Fibroblast of the conjunctiva (primary cell): ENCODE data around the gene ABR.
"Not testable (repeated sequence)": the region's sequence is repeated elsewhere in the genome, so short reads cannot be mapped to it uniquely, and the experiment has no call there.

Experiments
- DNase-seq: peaks from one replicate; pipeline ENCODE4 v3.0.0-alpha.2; 2010; ENCODE audit warnings: low read depth

Gene ABR

GRCh38 chr17:983921-984320 lies 195.9 kb downstream of the ABR start:
- DNase-seq: no peak

DNA sequence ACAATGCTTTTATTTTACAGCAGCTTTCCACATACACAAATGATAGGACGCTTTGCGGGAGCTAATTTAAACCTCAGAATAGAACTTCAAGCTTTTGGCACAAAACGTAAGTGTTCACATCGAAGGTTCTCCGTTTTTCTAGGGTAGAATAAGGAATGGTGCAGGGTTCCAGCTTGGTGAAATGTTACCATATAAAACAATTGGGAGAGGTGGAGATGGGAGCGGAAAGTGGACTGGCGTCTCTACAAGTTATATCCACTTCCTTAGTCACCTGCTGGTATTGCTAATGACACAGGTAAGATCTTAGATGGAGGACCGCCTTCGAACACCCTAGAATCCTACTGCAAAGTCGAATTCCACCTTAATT lies 198.5 kb downstream of the ABR start:
- DNase-seq: no peak

DNA sequence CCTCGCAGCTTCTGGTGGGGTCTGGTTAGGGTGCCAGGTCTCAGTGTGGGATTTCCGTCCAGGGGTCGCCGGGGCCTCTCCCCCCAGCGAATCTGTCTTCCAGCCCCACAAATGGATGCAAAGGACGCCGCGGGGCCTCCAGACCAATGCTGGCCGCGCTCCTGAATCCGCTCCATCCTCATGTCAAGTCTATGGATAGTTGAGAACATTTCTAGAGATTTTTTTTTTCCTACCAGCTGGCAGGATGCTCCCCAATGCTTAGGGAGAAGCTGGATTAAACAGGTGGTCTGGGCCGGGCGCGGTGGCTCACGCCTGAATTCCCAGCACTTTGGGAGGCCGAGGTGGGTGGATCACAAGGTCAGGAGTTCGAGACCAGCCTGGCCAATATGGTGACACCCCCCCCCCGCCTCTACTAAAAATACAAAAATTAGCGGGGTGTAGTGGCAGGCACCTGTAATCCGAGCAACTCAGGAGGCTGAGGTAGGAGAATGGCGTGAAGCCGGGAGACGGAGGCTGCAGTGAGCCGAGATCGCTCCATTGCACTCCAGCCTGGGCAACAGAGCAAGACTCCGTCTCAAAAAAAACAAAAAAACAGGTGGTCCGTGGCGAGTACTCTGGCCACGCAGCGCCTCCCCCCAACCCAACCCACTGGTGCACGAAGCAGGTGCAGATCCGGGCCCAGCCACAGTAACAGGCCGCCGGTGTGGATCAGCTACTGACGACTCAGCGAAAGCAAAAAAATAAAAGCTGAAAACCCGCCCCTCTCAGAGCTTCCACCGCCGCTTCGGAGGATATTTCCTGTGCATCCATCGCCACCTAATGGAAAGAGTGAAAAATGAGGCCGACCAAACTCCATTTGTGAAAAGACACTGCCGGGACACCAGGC lies 199.1 kb downstream of the ABR start:
- peak; percentile 72 for DNase-seq

GRCh38 chr17:979539-980405 lies 200.0 kb downstream of the ABR start, which contains the start of gene NXN:
Gene NXN, minus strand, starts transcription at chr17:979776.
- no peak for DNase-seq

GRCh38 chr17:979212-979538 lies 200.6 kb downstream of the ABR start:
- DNase-seq: no peak

GRCh38 chr17:978103-979093 lies 201.4 kb downstream of the ABR start:
- DNase-seq: no peak

DNA sequence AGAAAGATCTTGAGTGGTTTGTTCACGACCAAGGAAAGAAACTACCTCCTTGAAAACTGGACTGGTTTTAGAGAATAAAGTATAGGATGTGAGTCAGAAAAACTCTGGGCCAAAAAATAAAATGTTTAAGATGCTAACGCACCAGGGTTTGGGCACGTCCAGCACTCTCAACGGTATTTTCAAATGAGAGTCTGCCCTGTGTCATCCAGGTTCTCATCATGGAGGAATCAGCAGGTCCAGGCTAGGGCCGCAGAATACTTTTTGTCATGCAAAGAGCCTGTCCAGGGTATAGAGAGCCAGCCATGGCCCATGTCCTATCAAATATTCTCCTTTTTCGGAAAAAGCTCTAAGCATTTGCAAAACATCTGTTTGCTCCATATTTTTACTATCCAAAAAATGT lies 202.6 kb downstream of the ABR start:
- DNase-seq: no peak

DNA sequence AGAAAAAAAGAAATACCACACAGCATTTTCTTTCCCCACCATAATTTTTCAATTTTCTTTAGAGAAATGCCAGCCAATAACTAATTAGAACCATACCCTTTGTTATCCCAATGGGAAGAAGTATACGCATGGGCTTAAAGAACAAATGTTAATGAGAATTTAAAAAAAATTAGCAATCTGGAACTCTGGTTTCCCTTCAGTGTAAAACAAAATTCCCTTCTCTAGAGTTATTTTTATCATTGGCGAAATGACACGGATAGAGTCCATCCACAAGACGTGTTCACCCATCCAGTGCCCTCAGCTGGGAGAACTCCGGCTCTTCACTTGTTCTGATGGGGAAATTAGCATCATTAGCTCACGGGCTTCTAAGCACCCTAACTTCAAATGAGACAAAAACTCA lies 203.5 kb downstream of the ABR start:
- no peak for DNase-seq

- DNase-seq: no peak
Observed at GRCh38 chr17:975371-975915, 204.3 kb downstream of the ABR start.

DNA sequence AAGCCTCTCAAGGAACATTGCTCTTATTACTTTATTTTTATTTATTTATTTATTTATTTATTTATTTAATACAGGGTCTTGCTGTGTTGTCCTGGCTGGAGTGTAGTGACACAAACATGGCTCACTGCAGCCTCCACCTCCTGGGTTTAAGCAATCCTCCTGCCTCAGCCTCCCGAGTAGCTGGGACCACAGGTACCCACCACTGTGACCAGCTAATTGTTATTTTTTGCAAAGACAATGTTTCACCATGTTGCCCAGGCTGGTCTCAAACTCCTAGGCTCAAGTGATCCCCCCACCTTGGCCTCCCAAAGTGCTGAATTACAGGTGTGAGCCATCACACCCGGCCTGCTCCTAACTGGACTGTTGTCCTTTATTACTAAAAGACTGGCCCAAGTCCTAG lies 205.0 kb downstream of the ABR start:
- not testable (repeated sequence) for DNase-seq

DNA sequence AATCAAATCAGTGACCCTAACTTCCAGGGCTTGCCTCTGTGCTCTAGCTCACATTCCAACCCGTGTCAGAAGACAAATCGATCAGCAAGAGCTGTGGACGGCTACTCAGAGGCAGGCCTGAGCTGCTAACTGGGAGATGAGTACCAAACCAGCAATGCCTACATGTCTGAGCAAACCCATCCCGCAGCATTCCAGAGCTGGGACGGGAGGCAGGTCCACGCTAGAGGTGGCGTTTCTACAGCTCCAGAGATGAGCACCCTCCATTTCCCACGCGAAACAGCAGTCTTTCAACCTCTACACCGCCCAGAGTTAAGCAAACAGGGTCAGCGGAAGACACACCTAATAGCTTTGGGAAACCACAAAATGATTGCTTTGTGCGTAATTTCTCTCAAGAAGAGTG lies 206.7 kb downstream of the ABR start:
- no peak for DNase-seq

GRCh38 chr17:971861-972260 lies 207.9 kb downstream of the ABR start:
- not testable (repeated sequence) for DNase-seq

GRCh38 chr17:970364-970763 lies 209.4 kb downstream of the ABR start:
- DNase-seq: no peak

DNA sequence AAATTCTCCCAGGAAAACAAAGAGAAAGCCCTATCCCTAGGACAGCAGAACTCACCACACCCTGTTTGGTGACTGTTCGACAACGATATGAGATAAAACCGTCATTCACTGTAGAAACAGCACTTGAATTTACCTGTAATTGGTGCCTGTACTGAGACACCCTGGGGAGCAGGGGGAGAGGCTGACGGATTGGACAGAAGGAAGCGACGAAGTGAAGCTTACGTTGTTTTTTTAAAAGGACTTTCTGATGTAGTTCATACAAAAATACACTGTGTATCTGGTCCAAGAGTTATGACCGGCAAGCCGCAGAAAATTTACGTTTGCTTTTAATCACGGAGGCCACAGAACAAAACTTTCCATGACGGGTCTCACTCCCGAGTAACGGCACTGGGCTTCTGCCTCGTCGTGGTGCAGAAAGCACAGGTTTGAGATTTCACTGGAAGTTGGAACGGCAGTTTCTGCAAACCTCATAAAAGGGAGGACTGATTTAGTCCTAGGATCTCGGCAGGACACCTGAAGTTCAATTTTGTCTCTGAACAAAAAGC lies 209.9 kb downstream of the ABR start:
- no peak for DNase-seq

- DNase-seq: no peak
Observed at GRCh38 chr17:968812-969730, 210.7 kb downstream of the ABR start.

DNA sequence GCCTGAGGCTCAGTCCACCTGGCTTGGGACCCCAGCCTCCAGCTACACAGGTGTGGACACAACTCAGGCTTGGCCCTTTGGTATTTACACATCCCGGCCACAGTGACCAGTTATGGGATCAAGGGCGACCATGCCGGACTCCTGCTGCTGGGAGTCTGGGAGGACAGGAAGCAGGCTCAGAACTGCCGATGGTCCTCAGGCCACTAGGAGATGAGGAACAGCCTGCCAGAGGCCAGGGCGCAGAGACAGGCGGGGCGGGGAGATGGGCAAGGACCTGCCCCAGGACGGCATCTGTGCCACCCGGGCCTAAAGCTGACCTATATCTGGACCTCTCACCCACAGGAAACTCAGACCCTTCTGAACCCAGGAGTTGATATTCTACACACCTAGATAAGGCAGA lies 212.7 kb downstream of the ABR start:
- DNase-seq: no peak

DNA sequence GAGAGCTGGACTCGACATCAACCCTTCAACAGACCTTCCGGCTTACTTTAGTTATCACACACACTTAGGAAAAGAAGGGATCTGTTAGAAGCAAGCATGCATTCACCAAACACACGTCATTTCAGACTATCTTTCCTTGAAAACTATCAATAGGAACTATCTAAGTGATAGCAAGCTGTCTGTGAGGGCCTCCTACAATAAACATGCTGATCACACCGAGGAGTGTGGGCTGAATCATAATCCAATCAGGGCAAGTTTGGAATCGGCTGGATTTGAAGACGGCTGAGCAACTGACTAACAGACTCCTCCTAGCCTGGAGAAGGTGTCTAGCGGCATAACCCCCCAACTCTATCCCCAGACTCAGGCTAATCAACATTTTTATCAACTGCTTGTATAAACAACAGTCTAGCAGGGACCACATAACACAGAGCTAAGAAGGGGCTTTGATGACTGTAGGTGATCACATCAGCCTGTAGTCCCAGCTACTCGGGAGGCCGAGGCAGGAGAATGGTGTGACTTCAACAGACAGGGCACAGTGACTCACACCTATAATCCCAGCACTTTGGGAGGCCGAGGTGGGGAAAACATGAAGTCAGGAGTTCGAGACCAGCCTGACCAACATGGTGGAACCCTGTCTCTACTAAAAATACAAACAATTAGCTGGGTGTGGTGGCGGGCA lies 214.3 kb downstream of the ABR start:
- DNase-seq: no peak

- no peak for DNase-seq
Observed at GRCh38 chr17:964876-965275, 214.9 kb downstream of the ABR start.

- no peak for DNase-seq
Observed at GRCh38 chr17:962670-963069, 217.1 kb downstream of the ABR start.

- no peak for DNase-seq
Observed at GRCh38 chr17:962166-962565, 217.6 kb downstream of the ABR start.
